ENCODE measurements around the gene DCAF5. TPM values are rescaled to one million over a fixed set of nuclear protein-coding genes. Genes with fewer than 3 reads are reported as not detected.

The DCAF5 gene
- total RNA-seq, 3 donors from 2014 or later = 40.4 to 45.0 (median 43.3) TPM

- DNase-seq (ENCODE audit: low spot score in 2 of 2) = no peak
- Histone ChIP-seq H3K27me3 (no peaks in the 10 kb centered on the region), H3K9me3 (no peaks in the 10 kb centered on the region), H3K4me1 (no peaks in the 10 kb centered on the region), H3K4me3 (no peak overlapping the region), H3K27ac (no peak overlapping the region), H3K36me3 (no peaks in the 10 kb centered on the region)
- intact Hi-C loops (cut with DNase I; ENCODE audit: low total_unique reads) = loop anchor here (10.0 kb wide), 1 partner anchor 192 kb away; no protein-coding TSS in a partner anchor
- TF ChIP-seq CTCF (IDR thresholded peaks at IDR 0.05) = no peak
- no peak for TF ChIP-seq POLR2AphosphoS5 (IDR thresholded peaks at IDR 0.05)
- no peak for TF ChIP-seq POLR2A (IDR thresholded peaks at IDR 0.05)
These were observed 46.5 kb downstream of the DCAF5 start for GRCh38 chr14:69106451-69106850.

GRCh38 chr14:69105326-69105725, 47.6 kb downstream of the DCAF5 start:
- no peaks in the 10 kb centered on the region for H3K27me3 ChIP-seq
- TF ChIP-seq POLR2AphosphoS5 (IDR thresholded peaks at IDR 0.05) (no peak), POLR2A (IDR thresholded peaks at IDR 0.05) (no peak), CTCF (IDR thresholded peaks at IDR 0.05) (no peak)
- DNase-seq (ENCODE audit: low spot score in 2 of 2) = no peak
- no peaks in the 10 kb centered on the region for H3K36me3 ChIP-seq
- no peak overlapping the region for H3K4me3 ChIP-seq
- H3K27ac ChIP-seq = no peak overlapping the region
- intact Hi-C loops (cut with DNase I; ENCODE audit: low total_unique reads) = loop anchor here (10.0 kb wide), 1 partner anchor 191 kb away; no protein-coding TSS in a partner anchor
- H3K4me1 ChIP-seq = no peaks in the 10 kb centered on the region
- no peaks in the 10 kb centered on the region for H3K9me3 ChIP-seq

- H3K4me1 ChIP-seq = no peaks in the 10 kb centered on the region
- no peaks in the 10 kb centered on the region for H3K9me3 ChIP-seq
- no peak overlapping the region for H3K4me3 ChIP-seq
- no peak for DNase-seq (ENCODE audit: low spot score in 2 of 2)
- H3K36me3 ChIP-seq = no peaks in the 10 kb centered on the region
- intact Hi-C loops (cut with DNase I; ENCODE audit: low total_unique reads) = loop anchor here (10.0 kb wide), 1 partner anchor 187 kb away; no protein-coding TSS in a partner anchor
- H3K27ac ChIP-seq = peak overlapping the region; percentile 30 to 70
- peak in 1 of 3 donors; percentile 51 for TF ChIP-seq POLR2AphosphoS5 (IDR thresholded peaks at IDR 0.05)
- TF ChIP-seq POLR2A (IDR thresholded peaks at IDR 0.05) = no peak
- peak; percentile 54 to 66 (median 63) for TF ChIP-seq CTCF (IDR thresholded peaks at IDR 0.05)
- no peaks in the 10 kb centered on the region for H3K27me3 ChIP-seq
These were observed 51.5 kb downstream of the DCAF5 start for GRCh38 chr14:69101331-69101826.

- no peak overlapping the region for H3K4me3 ChIP-seq
- intact Hi-C loops (cut with DNase I; ENCODE audit: low total_unique reads) = no loop called here
- DNase-seq (ENCODE audit: low spot score in 2 of 2) = no peak
- TF ChIP-seq CTCF (IDR thresholded peaks at IDR 0.05) (no peak), POLR2A (IDR thresholded peaks at IDR 0.05) (no peak), POLR2AphosphoS5 (IDR thresholded peaks at IDR 0.05) (no peak)
- no peaks in the 10 kb centered on the region for H3K9me3 ChIP-seq
- peak overlapping the region in 1 of 2 donors; percentile 40 for H3K27ac ChIP-seq
- H3K27me3 ChIP-seq = no peaks in the 10 kb centered on the region
- H3K36me3 ChIP-seq = no peaks in the 10 kb centered on the region
- H3K4me1 ChIP-seq = no peaks in the 10 kb centered on the region
These were observed 54.9 kb downstream of the DCAF5 start for GRCh38 chr14:69097974-69098373.

- H3K36me3 ChIP-seq = no peaks in the 10 kb centered on the region
- H3K9me3 ChIP-seq = no peaks in the 10 kb centered on the region
- intact Hi-C loops (cut with DNase I; ENCODE audit: low total_unique reads) = no loop called here
- TF ChIP-seq POLR2A (IDR thresholded peaks at IDR 0.05) (no peak), CTCF (IDR thresholded peaks at IDR 0.05) (no peak), POLR2AphosphoS5 (IDR thresholded peaks at IDR 0.05) (no peak)
- H3K4me3 ChIP-seq = no peak overlapping the region
- no peaks in the 10 kb centered on the region for H3K27me3 ChIP-seq
- H3K4me1 ChIP-seq = peaks cover 0 to 6% of the 10 kb centered on the region in 2 donors
- no peak for DNase-seq (ENCODE audit: low spot score in 2 of 2)
- peak overlapping the region in 1 of 2 donors; percentile 22 for H3K27ac ChIP-seq
These were observed 56.0 kb downstream of the DCAF5 start for GRCh38 chr14:69096781-69097475.
